Activated naive CD4-positive, alpha-beta T cell treated with anti-CD3 and anti-CD28 coated beads, Interleukin-2, amount 50 U/mL, for 16 hours (primary cell): ENCODE measurements around the gene PRKCD.

Experiments
- DNase-seq: peaks from one replicate; pipeline ENCODE4 v3.0.0-alpha.2; 2020

The PRKCD gene

DNA sequence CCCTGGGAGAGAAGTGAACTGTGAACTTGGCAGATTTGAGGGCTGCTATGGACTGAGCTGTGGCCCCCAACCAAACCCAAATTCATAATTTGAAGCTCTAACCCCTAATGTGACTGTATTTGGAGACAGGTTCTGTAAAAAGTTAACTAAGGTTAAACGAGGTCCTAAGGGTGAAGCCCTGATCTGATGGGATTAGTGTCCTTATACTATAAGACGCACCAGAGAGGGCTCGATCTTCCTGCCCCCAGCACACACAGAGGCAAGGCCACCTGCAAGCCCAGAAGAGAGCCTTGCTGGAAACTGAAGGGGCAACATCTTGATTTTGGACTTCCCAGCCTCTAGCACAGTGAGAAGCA is 60.8 kb downstream of the PRKCD start:
- DNase-seq, result no peak

DNA sequence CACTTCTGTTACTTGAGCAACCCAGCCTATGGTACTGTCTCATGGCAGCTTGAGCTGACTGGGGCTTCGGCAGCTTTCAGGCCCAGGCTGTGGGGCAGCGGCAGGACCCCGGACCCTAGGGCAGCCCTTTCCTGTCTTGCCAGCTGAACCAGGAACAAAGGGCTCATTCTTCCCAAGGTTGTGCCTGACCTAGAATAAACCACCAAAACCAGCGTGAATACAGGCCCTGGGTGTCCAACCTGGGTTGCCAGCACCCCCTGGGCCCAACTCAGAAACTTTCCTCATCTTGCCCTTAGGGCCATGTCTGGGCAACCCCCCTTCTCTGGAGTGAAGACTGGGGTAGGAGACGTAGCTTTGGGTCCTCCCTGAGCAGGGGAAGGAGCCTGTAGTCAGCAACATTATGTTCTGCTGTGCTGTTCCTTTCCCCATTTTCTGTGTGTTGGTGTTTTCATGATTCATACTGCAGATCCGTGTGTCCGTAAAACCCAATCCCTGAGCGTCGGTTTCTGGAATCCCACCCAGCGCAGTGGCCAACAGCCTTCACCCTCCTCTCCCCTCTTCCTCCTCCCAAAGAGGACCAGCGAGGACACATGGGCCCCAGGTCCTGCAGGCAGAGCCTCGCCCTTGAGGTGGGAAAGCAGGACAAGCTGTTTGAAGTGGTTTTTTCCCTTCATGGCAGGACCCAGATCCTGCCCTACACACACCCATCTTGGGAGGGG is 61.3 kb downstream of the PRKCD start:
- DNase-seq, result no peak

DNA sequence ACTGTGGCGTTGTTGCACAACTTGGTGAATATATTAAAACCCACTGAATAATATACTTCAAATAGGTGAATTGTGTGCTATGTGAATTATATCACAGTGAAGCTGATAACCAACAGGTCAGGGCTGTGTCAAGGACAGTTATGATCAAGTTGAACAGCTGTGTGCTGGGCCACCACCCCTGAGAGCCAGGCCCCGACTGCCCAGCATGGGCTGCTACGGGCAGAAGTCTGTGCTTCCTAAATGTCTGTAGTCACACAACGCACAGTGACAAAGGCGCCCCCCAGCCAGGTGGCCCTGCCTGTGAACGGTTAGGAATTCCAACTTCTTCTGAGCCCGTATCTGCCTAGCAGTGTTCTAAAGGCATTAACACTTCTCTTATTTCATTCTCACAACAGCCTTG is 62.0 kb downstream of the PRKCD start:
- no peak for DNase-seq

DNA sequence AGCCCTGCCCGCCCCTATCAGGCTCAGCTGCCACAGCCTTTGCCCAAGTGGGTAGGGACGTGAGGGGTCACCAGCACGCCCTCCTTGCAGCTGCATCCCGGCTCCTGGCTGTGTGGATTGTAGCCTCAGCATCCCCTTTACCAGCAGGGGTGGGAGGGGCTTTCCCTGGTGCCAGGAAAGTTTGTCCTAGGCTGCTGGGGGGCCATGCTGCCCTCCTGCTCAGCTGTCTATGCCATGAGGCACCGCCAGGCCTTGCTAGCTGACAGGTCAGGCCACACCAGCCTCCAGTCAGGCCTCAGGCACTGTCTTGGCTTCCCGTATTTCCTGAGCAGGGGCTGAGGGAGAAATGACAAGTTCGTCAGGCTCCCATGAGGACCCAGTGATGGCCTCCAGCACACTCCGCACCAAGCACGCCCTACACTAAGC is 62.5 kb downstream of the PRKCD start:
- no peak for DNase-seq

DNA sequence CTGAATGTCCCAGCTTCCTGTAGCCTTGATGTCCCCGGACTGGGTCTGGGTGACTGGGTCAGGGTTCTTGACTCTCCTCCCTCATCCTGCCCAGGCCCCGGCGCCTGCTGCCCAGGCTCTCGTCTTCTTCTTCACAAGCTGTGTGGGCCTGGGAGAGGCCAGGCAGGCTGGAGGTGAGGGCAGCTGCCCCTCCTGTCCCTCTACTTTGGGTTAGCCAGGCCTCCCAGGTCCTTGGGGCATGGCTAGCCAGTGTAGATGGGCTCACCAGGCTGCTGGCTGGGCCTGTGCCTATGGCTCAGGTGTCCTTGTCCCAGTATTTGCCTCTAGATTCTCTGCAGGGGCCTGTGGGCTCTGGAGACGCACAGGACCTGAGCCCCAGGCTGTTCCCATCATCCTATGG is 63.0 kb downstream of the PRKCD start:
- no peak for DNase-seq

DNA sequence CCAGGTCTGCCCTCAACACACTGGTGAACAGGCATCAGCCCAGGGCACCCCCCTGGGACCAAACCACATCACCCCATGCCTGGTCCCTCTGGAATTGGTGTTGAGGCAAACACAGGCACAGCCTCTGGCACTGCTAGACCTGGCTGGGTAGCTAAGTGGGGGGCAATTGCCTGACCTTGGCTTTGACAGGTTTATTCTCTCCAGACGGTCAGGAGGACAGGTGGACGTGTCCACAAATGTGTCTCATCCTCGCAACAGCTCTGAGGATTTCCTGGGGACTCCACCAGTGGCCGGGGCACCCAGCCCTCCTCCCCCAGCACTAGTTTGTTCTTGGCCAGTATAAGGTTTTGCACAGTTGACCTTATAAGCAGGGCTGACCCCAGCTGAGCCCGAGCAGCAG is 63.5 kb downstream of the PRKCD start:
- DNase-seq, result no peak

DNA sequence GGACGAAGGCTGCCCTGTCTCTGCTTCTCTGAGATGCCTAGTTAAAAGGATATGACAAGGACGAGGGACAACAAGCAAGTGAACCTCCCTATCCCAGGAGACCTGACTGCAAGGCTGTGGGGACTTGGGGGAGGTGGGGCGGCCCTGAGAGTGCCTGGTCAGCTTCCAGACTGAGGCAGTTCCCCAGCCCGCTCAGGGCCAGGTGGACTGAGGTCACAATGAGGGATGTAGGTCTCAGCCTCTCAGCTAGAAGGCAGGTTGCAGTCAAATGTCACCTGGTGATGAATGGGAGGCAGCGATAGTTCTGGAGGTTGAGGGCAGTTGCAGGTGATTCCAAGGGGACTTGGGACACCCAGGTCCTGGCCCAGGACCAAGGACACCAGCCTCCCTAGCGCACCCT is 64.2 kb downstream of the PRKCD start:
- DNase-seq, result no peak

DNA sequence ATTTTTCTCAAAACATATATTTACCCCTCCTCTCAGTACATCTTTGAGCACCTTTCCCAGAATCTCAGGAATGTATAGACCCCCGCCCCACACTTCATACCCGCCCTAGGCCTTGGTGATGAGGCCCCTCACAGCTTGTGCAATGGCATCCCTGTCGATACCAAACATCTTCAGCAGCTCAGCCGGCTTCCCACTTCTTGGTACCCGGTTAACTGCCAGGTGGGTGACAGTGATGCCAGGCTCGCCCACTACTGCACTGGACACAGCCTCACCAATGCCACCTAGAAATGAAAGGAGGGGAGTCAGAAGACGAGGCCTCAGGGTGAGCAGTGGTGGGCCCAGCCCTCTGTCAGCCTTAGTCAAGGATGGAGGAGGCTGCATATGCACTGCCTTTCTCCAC is 64.6 kb downstream of the PRKCD start:
- DNase-seq, result no peak

DNA sequence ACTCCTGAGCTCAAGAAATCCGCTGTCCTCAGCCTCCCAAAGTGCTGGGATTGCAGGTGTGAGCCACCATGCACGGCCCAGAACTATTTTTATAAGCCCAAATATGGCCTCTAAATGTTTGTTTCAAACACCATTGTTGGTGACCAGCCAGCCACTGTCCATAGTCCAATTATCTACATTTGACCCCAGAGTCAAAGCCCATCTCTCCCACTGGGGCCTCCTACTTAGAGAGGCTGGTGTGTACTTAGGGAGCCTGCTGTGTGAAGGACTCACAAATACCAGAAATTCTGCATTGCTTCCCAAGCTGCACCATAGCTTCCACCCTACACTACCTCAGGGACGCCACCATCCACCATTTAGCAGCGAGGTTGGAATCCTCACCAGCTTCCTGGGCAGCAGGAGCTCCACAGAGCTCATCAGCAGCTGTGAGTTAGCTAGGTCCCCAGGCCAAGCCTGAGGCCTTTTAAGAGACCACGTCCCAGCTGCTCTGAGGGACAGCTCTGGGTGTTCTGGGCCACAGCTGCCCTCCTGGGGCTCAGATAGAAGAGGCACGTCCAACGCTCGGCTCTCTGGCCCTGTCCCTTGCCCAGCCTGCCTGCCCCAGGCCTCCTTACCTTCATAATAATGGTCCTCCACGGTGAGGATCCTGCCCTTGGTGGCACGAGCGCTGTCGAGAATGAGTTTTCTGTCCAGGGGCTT is 65.3 kb downstream of the PRKCD start:
- no peak for DNase-seq

DNA sequence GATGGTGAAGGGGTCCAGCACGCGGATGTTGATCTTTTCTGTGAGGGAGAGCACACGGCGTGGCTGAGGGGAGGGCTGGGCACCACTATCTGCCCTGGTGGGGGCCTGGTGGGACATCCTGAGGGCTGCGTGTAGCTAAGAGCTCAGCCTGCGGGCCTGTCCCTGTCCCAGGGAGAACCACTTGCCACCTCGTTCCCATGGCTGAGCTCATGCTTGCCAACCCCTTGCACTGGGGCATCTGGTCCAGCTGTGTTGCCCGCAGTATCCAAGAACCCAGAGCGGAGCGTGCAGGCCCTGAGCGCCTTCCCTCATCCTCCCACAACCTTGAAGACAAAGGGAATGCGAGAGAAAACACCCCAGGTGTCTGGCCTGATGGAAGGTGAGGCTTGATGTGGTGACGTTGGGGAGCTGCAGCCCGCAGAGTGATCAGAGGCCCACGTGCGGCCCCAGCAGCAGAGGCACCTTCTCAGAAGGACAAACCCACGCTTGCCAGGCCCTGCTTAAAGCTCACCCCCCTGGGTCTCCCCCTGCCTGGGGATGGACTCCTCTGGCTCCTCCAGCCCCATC is 65.9 kb downstream of the PRKCD start:
- DNase-seq, result no peak

DNA sequence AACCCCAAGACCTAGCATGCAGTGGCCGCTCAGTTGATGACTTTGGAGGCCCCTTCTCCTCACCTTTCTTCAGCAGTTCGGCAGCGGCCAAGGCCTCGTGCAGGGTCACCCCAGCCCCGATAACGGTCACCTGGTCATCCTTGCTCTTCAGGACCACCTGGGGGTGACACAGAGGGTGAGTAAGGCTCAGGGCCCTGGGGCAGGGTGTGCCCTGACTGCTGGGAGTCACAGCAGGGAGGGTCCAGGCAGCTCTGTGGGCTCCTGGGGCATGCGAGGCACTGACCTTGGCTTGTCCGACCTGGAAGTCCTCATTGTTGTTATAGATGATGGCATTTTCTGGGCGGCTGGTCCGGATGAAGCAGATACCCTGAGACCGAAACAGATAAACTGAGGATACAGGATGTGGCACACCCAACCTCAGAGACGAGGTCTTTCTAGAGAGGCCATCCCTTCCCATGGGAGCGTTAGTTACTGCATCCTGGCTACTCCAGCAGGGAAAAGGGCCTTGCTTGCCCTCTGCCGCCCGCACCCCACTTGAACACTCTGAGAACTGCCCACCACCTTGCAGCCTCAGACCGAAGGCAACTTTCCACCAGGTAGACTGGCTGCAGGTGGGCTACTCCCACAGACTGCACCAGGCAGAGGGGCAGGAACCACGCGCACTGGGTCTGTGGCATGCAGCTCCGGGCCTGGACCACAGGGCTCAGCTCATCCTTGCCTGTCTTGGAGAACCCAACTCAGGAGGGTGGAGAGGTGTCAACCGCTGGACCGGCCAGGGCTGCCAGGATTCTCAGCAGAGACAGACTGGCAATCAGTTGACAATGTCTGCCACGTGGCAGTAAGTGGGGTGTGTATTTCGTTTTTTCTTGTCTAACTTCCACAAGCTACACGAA is 67.2 kb downstream of the PRKCD start:
- DNase-seq, result no peak

DNA sequence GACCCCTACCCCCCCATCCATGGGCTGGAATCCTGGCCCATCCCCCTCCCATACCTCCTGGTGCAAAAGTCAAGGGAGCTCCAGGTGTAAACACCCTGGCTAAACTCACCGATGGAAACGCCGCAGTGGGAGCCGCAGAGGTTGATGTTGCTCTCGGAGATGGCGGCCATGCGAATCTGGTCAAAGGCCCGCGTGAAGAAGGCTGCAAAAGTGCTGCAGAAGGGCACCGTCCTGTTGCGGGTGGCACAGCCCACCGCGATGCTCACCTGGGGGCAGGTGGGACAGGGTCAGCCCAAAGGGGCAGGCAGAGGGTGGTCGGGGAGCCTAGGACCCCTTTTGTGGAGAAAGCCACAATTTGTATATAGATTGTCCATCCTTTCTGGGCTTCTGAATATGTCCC is 68.2 kb downstream of the PRKCD start:
- no peak for DNase-seq

DNA sequence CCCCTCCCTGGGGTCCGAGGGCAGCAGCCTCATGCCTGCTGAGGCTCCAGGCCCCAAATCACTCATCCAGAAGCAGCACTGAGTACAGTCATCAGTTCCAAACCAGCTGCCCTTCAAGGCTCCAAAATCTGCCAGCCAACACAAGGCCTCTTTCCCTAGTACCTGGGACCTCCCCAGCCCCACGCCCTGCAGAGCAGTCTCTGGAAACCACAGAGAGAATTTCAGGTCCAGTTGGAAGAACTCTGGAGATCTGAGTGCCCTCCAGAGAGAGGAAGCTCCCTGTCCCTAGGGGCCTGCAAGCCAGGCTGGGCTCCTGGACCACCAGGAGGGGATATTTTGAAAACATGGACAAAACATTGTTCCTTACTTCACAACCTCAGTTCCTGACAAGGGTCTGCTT is 68.6 kb downstream of the PRKCD start:
- DNase-seq, result no peak

DNA sequence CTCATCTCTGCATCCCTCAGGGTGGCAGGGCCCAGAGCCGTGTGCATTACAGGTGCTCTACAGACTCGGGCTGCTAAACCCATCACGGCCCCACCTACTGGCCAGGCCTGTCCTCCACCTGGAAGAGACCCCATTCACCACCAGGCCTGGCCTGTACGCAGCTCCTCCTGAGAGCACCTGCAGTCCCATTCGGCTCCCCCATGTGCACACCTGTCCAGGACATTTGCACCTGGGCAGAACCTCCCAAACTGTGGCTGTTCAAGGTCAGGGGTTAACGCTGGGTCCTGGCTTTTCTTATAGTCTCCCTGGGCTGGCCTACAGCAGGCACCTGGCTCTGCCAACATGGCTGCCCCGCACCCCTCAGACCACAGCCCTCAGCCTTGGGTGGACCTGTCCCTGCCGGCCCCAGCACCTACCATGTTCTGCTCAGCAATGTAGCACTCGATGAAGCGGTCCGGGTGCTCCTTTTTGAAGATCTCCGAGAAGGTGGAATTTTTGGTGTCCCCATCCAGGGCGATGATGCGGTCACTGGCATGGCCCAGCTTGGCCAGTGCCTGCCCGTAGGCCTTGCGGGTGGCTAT is 69.1 kb downstream of the PRKCD start:
- no peak for DNase-seq

DNA sequence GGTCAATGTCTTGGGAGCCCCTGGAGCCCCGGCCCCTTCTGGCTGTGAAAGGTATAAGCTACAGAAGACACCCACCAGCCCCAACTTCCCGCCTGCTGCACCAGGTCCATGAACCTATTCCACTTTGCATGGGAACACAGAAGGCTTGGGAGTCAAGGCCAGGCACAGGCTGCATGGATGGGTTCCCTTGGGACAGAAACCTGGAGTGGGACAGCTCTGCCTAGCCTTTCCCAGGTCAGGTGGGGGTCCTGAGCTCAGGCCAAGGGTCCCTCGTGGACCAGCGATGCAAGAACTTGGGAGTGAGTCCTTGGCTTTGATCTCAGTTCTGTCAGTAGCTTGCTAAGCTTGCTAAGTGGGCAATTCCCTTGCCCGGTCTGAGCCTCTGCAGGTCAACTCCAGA is 69.8 kb downstream of the PRKCD start:
- no peak for DNase-seq

DNA sequence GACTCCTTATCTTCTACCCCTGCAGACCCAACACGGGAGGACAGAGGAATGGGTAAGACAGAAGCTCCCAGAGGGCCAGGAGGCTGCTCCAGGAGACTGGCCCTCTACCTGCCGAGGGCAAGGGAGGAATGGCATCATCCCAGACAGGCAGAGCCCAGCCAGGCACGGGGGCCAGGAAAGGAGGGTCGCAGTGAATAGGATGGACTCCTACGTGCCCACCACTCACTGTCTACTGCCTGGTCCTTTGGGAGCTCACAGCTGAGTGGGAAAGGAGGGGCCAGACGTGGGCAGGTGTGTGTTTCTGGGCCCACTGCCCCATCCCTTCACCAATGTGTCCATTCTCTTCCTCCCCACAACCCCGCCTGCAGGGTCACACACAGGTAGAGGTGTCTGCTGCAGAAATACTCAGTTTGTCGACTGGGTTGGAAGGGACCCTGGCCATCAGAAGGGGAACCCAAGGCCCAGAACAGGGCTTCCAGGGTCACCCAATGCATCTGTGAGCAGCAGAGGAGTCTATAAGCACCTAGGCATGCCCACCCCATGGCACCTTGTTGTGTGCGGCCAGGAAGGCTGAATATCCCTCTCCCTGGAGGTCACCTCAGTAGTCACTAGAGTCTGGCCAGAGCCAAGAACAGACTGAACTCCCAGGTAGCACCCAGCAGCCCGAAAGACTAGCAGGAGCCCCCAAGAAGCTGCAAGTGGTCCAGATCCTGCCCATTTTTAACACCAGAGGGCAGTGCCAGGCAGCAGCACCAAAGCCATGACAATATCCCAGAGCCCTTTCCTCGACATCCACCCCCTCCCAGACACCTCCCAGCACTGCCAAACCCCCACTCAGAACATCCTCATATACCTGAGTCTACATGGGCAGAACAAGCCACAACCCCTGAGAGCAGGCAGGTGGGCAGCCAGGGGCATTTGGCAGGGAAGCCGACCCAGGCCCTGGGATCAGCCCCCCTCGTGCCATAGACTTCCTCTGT is 70.8 kb downstream of the PRKCD start:
- DNase-seq, result no peak

DNA sequence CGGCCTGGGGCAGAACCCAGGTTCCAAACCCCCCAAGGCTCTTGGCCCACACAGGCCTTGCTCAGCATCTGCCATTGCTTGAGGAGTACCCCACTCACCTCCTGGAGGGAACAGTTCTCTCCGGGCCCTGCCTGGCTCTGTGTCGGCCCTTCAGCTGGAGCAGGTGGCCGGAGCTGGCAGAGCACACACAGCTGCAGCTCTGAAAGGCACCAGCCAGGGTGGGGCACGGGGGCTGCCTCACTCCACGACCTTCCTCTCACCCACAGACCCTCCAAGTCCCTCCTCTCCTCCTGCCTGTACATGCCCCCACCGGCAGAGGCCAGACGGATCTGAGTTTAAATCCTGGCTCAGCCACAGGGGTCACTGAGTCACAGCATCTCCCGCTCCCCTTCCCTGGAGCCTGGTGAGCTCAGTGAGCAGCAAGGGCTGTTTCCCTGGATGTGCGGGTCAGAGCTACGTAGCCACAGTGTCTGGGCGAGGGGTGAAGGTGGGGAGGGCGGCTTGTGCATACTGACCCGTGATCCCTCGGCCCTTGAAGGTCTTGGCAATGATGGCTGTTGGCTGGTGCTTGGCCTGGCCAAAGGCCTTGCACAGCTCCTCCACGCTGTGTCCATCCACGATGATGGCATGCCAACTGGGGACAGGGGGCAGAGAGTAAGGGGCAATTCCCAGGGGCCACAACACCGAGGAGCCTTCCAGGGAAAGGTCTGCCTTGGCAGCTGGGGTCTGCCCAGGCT is 71.8 kb downstream of the PRKCD start:
- no peak for DNase-seq

DNA sequence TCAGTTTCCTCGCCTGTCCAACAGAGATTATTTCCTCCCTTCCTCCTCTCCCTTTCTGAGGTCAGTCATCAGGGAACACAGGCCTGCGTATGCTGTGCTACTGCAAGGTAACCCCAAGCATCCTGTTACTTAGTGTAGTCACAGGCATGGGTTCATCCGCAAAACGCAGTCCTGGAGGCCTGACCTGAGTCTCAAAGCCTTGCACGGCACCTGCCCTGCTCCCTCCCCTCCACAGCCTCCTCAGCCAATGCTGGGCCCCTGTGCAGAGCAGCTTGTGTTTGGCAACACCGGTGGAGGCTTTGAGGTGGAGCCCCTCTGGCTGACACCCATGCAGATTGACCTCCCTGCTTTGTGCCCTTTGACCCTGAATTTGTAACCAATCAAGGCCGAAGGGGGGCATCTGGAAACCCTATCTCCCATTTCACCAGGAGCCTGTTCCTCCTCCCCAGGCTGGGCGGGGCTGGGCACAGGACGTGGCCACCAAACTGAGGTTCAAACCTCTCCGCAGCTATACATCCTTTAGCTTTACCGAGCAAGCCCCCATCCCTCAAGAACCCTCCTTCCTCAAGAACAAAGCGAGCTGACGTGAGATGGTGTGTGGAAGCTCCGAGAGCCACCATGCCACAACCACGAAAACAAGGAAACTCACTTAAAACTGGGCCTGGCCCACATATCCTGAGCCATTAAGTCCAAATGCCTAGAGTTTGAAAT is 73.3 kb downstream of the PRKCD start:
- DNase-seq, result no peak

DNA sequence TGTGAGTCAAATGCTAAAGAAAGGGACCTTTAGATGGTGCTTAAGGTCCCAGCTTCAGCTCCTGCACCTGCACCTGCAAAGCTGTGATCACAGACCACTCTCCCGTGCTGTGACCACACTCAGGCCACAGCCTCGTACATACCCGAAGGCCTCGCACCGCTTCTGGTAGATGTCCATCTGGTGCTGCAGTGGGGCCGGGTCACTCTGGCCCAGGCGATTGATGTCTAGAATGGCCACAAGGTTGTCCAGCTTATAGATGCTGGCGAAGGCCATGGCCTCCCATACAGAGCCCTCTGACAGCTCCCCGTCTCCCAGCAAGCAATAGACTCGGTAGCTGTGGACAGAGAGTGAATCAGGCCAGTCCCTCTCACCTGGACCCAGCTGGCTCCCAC is 73.8 kb downstream of the PRKCD start:
- no peak for DNase-seq

DNA sequence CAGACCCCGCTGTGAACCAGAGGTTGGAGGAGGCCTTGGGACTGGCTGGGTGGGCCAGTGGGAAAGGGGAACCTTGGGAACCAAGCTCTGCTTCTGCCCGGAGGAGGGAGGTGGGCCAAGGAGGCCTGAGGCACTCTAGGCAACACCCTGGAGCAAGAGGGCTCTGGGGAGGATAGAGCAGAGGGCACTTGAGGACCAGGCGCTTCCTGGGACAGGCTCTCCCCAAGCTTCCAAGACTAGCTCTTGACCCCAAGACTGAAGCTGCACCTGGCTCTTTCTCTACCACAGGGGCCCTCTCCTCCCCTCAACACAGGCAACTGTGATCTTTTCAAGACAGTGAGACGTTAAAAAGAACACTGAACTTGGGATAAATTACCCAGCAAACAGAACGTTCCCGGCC is 74.5 kb downstream of the PRKCD start:
- DNase-seq, result no peak
